ENCODE measurements around the gene KRTAP5-10. TPM values are rescaled to one million over a fixed set of nuclear protein-coding genes. Genes with fewer than 3 reads are reported as not detected.
"Not testable (repeated sequence)": the region's sequence is repeated elsewhere in the genome, so short reads cannot be mapped to it uniquely, and the experiment has no call there.

The KRTAP5-10 gene
- total and polyA plus RNA-seq, 2 donors (not counting 3 experiments of a cell fraction or from before 2014, with no cell fraction given) = not detected

DNA sequence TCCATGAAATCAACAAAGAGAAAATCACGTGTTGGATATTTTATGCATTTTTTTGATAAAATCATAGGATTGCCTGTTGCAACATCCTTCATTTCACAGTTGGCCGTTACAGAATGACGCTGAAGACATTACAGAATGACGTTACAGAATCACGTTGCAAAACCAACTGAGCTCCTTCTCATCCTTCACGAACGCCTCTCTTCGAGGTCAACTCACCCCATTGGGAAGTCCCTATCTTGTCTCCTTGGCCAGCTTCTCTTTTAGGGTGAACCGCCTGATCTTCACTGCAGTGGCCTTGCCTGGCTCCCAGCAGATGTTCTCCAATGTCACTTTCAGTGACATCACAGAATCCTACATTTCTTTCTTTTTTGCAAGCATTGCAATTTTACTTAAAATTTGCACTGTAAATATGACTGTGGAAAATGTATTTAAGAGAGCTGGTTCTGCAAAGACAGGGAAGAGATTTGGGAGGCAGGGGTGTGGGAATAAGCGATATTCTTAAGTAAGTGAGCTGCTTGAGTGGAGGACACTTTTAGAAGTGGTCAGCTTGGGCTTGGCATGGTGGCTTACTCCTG, 33.2 kb upstream of the KRTAP5-10 start:
- Histone ChIP-seq H3K27me3 (ENCODE audit: control insufficient read depth in 2 of 2, insufficient read depth in 2 of 2, low read length in 2 of 2) (no peaks in the 10 kb centered on the region), H3K9me1 (replicated peaks; ENCODE audit: control insufficient read depth, extremely low read depth, insufficient read depth, low read length) (no peaks in the 10 kb centered on the region), H4K20me1 (replicated peaks; ENCODE audit: control insufficient read depth, extremely low read depth, insufficient read depth, low read length) (no peaks in the 10 kb centered on the region), H3K79me2 (ENCODE audit: control insufficient read depth, insufficient read depth, low read length) (no peaks in the 10 kb centered on the region), H3K27ac (ENCODE audit: insufficient read depth, low read depth, low read length) (no peak overlapping the region), H2AFZ (ENCODE audit: low read depth, low read length) (no peak overlapping the region), H3K4me3 (replicated peaks in 1 of 3; ENCODE audit: insufficient read depth in 1 of 3, low read depth in 1 of 3, low read length in 3 of 3) (no peak overlapping the region), H3K9me3 (replicated peaks; ENCODE audit: control insufficient read depth, insufficient read depth, low read length) (no peaks in the 10 kb centered on the region), H3K4me1 (ENCODE audit: control insufficient read depth, extremely low read depth, insufficient read depth, low read length) (no peaks in the 10 kb centered on the region), H3K9ac (replicated peaks; ENCODE audit: extremely low read depth, insufficient read depth, low read length) (no peak overlapping the region), H3K4me2 (ENCODE audit: insufficient read depth, low read length) (no peak overlapping the region), H3K36me3 (ENCODE audit: control insufficient read depth in 2 of 2, extremely low read depth in 1 of 2, insufficient read depth in 2 of 2, low read length in 2 of 2) (no peaks in the 10 kb centered on the region)
- TF ChIP-seq POLR2A (IDR thresholded peaks at IDR 0.05; ENCODE audit: low read depth, low read length) = no peak
- no peak for TF ChIP-seq MYC (IDR thresholded peaks at IDR 0.05; ENCODE audit: low read depth, low read length)
- no peak for TF ChIP-seq GATA2 (IDR thresholded peaks at IDR 0.05; ENCODE audit: insufficient read depth, insufficient read length, low read depth, low read length)
- no peak for TF ChIP-seq JUN (IDR thresholded peaks at IDR 0.05; ENCODE audit: borderline replicate concordance, insufficient read depth, insufficient read length, low read depth)
- TF ChIP-seq, protein P1, sequence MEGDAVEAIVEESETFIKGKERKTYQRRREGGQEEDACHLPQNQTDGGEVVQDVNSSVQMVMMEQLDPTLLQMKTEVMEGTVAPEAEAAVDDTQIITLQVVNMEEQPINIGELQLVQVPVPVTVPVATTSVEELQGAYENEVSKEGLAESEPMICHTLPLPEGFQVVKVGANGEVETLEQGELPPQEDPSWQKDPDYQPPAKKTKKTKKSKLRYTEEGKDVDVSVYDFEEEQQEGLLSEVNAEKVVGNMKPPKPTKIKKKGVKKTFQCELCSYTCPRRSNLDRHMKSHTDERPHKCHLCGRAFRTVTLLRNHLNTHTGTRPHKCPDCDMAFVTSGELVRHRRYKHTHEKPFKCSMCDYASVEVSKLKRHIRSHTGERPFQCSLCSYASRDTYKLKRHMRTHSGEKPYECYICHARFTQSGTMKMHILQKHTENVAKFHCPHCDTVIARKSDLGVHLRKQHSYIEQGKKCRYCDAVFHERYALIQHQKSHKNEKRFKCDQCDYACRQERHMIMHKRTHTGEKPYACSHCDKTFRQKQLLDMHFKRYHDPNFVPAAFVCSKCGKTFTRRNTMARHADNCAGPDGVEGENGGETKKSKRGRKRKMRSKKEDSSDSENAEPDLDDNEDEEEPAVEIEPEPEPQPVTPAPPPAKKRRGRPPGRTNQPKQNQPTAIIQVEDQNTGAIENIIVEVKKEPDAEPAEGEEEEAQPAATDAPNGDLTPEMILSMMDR (IDR thresholded peaks at IDR 0.05; ENCODE audit: extremely low read depth in 1 of 2, insufficient read depth in 1 of 2, low read depth in 1 of 2, low read length in 2 of 2) = no peak
- TF ChIP-seq, protein P2, sequence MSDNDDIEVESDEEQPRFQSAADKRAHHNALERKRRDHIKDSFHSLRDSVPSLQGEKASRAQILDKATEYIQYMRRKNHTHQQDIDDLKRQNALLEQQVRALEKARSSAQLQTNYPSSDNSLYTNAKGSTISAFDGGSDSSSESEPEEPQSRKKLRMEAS (IDR thresholded peaks at IDR 0.05; ENCODE audit: insufficient read depth, insufficient read length) = no peak
- TF ChIP-seq FOS (IDR thresholded peaks at IDR 0.05; ENCODE audit: borderline replicate concordance, insufficient read depth, low read length) = no peak
- TF ChIP-seq EZH2 (IDR thresholded peaks at IDR 0.05; ENCODE audit: borderline replicate concordance, low read depth, low read length, severe bottlenecking) = no peak
- no peak for TF ChIP-seq POLR2AphosphoS5 (IDR thresholded peaks at IDR 0.05; ENCODE audit: insufficient read depth, low read depth, low read length)
- no TSS peak for BruUV-seq (replicated peaks)
- dilution Hi-C loops (cut with MboI; ENCODE audit: extremely low pct_ligation_motif_present, low sequenced_read_pairs) (no loop called here), intact Hi-C loops (cut with micrococcal nuclease) (no loop called here)
- FAIRE-seq = no peak
- ChIA-PET CTCF (interaction anchor here (1.0 to 1.4 kb wide), 2 partner anchors 10 to 48 kb away, joined by 4 read pairs; no protein-coding TSS in a partner anchor), POLR2A (no interaction called here)
- DNase-seq (ENCODE audit: low read depth, low spot score) = no peak

DNA sequence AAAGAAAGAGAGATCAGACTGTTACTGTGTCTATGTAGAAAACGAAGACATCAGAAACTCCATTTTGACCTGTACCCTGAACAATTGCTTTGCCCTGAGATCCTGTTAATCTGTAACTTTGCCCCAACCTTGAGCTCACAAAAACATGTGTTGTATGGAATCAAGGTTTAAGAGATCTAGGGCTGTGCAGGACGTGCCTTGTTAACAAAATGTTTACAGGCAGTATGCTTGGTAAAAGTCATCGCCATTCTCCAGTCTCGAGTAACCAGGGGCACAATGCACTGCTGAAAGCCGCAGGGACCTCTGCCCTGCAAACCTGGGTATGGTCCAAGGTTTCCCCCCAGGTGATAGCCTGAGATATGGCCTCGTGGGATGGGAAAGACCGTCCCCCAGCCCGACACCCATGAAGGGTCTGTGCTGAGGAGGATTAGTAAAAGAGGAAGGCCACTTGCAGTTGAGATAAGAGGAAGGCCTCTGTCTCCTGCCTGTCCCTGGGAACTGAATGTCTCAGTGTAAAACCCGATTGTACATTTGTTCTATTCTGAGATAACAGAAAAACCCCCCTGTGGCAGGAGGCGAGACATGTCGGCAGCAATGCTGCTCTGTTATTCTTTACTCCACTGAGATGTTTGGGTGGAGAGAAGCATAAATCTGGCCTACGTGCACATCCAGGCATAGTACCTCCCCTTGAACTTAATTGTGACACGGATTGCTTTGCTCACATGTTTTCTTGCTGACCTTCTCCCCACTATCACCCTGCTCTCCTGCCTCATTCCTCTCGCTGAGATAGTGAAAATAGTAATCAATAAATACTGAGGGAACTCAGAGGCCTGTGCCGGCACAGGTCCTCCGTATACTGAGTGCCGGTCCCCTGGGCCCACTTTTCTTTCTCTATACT, 30.4 kb upstream of the KRTAP5-10 start:
- H3K9ac ChIP-seq (replicated peaks; ENCODE audit: extremely low read depth, insufficient read depth, low read length); H3K9me3 ChIP-seq (replicated peaks; ENCODE audit: control insufficient read depth, insufficient read depth, low read length); H3K4me1 ChIP-seq (ENCODE audit: control insufficient read depth, extremely low read depth, insufficient read depth, low read length); H3K27me3 ChIP-seq (ENCODE audit: control insufficient read depth in 2 of 2, insufficient read depth in 2 of 2, low read length in 2 of 2); BruUV-seq (replicated peaks); POLR2A ChIA-PET; H3K4me3 ChIP-seq (replicated peaks in 1 of 3; ENCODE audit: insufficient read depth in 1 of 3, low read depth in 1 of 3, low read length in 3 of 3); FAIRE-seq; H3K27ac ChIP-seq (ENCODE audit: insufficient read depth, low read depth, low read length); H3K9me1 ChIP-seq (replicated peaks; ENCODE audit: control insufficient read depth, extremely low read depth, insufficient read depth, low read length); H3K4me2 ChIP-seq (ENCODE audit: insufficient read depth, low read length); DNase-seq (ENCODE audit: low read depth, low spot score); intact Hi-C loops (cut with micrococcal nuclease); H4K20me1 ChIP-seq (replicated peaks; ENCODE audit: control insufficient read depth, extremely low read depth, insufficient read depth, low read length); dilution Hi-C loops (cut with MboI; ENCODE audit: extremely low pct_ligation_motif_present, low sequenced_read_pairs); H3K79me2 ChIP-seq (ENCODE audit: control insufficient read depth, insufficient read depth, low read length); H3K36me3 ChIP-seq (ENCODE audit: control insufficient read depth in 2 of 2, extremely low read depth in 1 of 2, insufficient read depth in 2 of 2, low read length in 2 of 2); H2AFZ ChIP-seq (ENCODE audit: low read depth, low read length): not testable (repeated sequence)
- CTCF ChIA-PET = interaction anchor here (0.9 kb wide), 1 partner anchor 45 kb away, joined by 3 read pairs; no protein-coding TSS in a partner anchor
